GM20000 (cell line): ENCODE data around the gene SIGLEC8.

Experiments used
- DNase-seq: peaks from one replicate; pipeline ENCODE4 v3.0.0; 2012; ENCODE audit warnings: low spot score
- TF ChIP-seq, protein P1 (sequence below): IDR thresholded peaks from 2 replicates; pipeline ENCODE4 v1.5.1; 2012; ENCODE audit warnings: mild to moderate bottlenecking, control low read depth; ENCODE audit errors: extremely low read depth, missing control alignments

Gene SIGLEC8

DNA sequence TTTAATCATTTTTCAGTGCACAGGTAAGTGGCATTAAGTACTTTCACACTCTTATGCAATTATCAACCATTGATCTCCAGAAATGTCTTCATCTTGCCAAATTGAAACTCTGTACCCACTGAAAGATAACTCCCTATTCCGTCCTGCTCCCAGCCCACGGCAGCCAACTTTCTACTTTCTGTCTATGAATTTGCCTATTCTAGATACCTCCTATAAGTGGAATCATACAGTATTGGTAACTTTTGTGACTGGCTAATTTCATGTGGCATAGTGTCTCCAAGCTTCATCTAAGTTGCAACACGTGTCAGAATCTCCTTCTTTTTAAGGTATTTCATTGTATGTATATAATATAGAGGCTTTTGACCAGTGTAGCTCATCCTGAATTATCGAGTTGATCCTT is 14.4 kb upstream of the SIGLEC8 start:
- TF ChIP-seq, protein P1, sequence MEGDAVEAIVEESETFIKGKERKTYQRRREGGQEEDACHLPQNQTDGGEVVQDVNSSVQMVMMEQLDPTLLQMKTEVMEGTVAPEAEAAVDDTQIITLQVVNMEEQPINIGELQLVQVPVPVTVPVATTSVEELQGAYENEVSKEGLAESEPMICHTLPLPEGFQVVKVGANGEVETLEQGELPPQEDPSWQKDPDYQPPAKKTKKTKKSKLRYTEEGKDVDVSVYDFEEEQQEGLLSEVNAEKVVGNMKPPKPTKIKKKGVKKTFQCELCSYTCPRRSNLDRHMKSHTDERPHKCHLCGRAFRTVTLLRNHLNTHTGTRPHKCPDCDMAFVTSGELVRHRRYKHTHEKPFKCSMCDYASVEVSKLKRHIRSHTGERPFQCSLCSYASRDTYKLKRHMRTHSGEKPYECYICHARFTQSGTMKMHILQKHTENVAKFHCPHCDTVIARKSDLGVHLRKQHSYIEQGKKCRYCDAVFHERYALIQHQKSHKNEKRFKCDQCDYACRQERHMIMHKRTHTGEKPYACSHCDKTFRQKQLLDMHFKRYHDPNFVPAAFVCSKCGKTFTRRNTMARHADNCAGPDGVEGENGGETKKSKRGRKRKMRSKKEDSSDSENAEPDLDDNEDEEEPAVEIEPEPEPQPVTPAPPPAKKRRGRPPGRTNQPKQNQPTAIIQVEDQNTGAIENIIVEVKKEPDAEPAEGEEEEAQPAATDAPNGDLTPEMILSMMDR: no peak
- no peak for DNase-seq

DNA sequence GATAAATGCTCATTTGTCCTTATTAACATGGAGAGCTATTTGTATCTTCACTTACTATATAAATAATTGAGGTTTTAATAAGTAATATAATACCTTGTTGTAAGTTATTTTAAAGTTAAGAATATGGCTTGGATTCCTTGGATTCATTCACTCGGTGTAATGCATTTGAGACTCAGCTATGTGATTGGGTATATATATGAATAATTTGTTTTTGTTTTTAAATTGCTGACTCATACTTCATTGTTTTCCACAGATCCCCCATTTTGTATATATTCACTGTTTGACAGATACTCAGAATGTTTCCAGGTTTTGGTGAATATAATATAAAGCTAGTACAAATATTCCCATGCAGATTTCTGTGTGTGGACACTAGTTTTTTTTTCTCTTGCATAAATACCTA is 13.3 kb upstream of the SIGLEC8 start:
- DNase-seq: no peak
- TF ChIP-seq, protein P1: no peak

DNA sequence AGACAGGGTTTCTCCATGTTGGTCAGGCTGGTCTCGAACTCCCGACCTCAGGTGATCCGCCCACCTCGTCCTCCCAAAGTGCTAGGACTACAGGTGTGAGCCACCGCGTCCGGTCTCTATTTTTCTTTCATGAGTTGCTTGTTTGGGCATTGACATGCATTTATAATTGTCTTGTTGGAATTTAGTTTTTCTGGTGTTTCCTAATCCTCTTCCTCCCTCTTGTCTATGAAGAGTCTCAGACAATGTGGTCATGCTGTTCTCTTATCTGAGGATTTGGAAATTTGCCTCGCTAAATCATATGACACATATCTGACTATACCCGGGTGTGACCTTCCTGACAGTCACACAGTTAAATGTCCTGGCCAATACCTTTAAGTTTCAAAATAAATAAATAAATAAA is 12.7 kb upstream of the SIGLEC8 start:
- no peak for DNase-seq
- TF ChIP-seq, protein P1: no peak

DNA sequence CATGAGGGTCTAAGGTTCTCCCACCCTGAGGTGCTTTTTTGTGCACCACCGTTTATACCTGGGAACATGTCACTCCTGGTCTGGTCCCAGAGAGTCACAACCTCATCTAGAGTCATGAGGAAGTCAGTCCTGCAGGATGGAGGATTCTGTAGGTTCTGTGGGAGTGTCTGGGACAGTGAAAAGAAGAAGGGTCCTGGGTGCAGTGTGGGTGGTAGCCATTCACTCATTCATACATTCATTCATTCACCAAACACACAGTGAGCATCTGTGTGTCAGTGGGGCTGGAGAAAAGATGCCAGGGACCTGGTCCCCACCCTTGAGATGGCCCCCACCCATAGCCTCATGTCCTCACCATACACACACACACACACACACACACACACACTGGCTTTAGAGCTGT is 11.4 kb upstream of the SIGLEC8 start:
- no peak for DNase-seq
- TF ChIP-seq, protein P1: no peak

DNA sequence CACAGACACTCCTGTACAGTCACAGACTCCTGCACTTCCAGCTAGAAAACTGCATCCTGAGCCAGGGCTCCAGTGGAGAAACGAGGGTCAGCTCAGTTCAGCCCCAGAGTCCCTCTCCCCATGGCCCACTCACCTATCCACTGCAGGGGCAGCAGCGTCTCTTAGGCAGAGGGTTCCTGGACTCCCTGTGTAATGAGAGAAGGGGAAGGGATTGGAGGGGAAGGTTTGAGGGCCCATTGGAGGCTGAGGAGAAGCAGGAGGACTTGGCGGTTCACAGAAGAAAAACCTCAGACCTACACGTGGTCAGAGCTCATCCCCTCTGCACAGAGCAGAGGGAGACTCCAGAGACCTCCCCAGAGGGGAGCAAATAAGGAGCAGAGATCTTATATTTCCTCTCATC is 10.9 kb upstream of the SIGLEC8 start:
- DNase-seq: no peak
- TF ChIP-seq, protein P1: no peak

DNA sequence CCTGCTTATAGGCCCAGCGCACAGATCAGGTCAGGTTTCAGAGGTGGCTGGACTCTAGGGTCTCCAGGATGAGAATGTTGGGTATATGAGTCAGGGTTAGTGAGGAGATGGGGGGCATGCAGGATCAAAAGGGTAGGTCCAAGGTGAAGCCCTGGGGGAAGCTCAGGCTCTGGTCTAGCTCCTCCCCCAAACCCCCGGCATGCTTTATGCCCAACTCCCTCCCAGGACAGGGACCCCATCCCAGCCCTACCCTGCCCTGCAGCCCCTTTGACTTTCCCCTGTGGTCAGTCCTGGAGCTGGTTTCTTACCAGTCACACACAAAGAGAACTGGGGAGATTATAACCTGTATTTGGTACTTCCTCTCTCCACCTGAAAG is 10.3 kb upstream of the SIGLEC8 start:
- no peak for DNase-seq
- TF ChIP-seq, protein P1: no peak

DNA sequence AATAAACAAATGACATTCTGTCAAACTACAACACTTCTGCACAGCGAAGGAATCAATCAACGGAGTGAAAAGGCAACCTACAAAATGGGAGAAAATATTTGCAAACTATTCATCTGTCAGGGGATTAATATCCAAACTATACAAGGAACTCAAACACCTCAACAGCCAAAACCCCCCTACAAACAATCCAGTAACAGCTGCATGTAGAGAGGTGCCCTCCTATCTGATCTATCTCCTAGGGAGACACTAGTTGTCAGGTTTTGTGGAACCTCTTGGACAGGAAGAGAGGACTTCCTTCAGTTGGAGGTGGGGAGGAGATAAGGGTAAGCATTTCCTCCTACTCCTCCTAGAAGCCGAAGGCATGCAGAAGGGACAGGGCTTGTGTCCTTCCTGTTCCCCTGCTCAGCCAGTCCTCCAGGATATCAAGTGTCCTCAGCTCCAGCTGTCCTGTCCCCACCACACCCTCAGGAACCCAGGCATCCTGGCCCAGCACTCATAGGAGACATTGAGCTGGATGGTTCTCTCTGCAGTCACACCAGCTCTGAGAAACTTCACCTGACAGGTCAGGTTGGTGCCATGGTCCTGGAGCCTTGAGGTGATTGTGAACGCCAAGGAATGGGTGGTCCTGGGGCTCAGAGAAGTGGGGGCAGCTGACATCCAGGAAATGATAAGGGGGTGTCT is 9.8 kb upstream of the SIGLEC8 start:
- no peak for DNase-seq
- TF ChIP-seq, protein P1: no peak
